GM19023 (cell line): ENCODE results near the gene NRG2.
A peak's percentile ranks its signal among the peaks of the same experiment; 100 is the strongest.

Experiments
- ATAC-seq: cut with Tn5 transposase; IDR thresholded peaks from one replicate; pipeline ENCODE4 v1.9.1; 2021; ENCODE audit warnings: mild to moderate bottlenecking, moderate library complexity; ENCODE audit not compliant: unreplicated experiment

The NRG2 gene

DNA sequence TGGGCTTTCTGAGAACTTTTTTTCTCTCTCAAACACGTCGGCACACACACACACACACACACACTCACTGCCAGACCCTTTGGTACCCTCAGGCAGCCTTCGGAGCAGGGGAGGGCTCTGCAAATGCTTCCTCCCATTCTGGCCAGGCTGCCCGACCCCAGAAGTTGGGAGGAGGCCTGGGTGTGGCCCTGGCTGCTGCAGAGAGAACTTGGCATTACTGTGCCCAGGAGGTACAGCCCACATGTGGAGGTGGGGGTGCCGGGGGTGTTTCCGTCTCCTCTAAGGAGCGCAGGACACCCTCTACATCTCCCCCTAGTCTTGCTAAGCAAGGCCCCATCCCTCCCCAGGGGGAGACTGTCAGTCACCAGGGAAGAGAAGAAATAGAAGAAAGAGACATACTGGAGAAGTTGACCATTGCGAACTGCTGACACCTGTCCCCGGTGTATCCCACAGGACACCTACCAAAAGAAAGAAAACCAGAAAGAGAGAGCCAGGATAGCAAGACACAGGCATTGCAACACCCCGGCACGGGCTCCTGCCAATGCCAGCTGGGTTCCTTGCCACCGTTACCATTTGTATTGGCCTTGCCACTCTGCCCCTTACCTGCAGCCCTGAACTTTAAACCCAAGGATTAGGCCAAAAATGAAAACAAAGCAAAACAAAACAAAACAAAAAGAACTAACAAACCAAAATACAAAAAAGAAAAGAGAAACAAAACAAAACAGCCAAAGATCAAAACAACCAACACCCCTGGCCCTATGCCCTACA is 178.2 kb downstream of the NRG2 start:
- no peak for ATAC-seq

DNA sequence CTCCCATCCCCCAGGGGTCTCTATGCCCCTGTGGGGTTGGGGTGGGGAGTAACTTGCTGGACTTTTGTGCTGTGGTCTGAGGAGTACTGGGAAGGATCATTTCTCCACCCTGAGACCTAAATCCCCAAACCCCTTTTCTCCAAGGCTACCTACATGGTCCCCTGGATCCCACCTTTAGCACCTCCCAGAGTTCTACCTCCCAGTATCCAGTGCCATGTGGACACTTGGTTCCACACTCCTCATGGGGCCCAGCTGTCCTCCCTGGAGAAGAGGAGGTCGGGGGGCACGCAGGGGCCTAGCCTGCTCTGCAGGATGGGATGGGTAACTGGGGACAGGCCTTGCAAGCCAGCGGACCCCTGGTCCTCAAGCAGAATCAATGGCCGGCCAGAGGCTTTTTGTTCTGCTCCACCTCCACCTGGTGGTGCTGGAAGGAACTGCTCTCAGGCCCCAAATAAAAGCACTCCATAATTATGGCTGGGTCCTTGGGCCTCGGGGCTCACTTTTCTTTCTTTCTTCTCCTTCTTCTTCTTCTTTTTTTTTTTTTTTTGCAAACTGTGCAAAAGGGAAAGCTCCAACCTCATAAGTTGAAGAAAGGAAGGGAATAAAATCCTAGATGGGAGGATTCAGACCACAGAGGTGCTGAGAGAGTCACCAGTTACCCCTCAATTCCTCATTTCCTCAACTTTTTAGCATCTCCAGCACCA is 179.1 kb downstream of the NRG2 start:
- ATAC-seq: peak; percentile 71

DNA sequence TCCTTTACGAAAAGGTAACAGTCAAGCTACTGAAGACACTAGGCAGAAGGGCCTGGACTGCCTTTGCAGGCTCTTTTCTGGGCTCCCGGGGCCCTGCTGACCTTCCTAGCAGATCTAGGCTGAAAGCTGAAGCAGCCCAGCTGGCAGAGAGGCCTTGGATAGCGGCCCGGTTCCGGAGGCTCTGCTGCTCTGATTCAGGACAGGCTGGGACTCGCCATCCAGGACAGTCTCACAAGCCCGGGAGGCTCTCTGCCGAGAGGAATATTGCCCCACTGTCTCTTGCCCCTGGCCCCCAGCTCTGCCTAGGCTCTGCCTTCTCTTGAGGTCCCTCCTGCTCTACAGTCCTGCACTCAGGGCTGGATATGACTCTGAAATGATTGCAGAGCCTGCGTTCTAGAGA is 179.7 kb downstream of the NRG2 start:
- no peak for ATAC-seq

DNA sequence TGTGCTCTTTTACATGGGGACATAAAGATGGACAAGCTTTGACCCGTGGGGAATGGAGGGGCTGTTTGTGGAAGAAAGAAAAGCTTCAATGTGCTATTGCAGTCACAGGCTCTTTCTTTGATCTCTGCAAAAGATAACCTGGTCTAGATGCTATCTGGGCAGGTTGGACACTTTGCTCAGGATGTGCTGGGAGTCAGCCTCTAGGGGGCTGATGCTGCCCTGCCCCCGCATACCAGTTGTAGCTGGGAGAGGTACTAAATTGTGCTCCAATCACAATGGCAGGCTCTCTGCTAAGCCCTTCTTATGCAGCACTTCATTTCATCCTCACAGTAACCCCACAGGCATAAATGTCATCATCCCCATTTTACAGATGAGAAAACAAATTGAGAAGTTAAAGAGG is 180.3 kb downstream of the NRG2 start:
- no peak for ATAC-seq

DNA sequence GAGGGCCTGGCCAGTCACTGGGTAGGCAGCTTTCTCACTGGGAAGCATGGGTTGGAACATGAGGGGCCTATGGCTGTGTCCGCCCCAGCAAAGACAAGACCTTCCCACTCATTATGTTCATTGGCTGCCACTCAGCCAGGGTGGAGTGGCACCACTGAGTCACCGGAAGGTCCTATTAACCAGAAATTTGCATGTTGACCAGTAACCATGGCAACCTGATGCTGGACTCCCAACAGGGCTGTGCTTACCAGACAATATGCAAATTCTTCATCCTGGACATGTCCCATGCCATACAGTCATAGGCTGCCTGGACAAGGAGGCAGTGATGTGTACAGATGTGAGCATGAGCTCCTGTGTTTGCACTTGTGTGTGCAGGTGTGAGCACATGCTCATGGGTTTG is 180.8 kb downstream of the NRG2 start:
- ATAC-seq: no peak

DNA sequence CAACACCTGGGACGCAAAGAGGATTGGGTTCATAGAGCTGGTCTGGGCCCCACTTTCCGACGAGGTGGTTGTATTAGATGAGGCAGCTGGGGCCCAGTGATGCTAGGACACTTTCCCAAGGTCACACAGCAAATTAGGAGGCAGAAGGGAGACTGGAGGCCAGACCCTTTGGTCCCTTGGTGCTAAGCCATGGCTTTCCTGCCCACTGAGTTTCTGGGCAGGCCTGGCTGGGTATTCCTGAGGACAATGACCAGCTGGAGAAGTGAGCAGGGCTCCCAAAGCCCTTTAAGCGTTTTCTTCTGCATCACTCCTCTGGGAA is 181.3 kb downstream of the NRG2 start:
- no peak for ATAC-seq

DNA sequence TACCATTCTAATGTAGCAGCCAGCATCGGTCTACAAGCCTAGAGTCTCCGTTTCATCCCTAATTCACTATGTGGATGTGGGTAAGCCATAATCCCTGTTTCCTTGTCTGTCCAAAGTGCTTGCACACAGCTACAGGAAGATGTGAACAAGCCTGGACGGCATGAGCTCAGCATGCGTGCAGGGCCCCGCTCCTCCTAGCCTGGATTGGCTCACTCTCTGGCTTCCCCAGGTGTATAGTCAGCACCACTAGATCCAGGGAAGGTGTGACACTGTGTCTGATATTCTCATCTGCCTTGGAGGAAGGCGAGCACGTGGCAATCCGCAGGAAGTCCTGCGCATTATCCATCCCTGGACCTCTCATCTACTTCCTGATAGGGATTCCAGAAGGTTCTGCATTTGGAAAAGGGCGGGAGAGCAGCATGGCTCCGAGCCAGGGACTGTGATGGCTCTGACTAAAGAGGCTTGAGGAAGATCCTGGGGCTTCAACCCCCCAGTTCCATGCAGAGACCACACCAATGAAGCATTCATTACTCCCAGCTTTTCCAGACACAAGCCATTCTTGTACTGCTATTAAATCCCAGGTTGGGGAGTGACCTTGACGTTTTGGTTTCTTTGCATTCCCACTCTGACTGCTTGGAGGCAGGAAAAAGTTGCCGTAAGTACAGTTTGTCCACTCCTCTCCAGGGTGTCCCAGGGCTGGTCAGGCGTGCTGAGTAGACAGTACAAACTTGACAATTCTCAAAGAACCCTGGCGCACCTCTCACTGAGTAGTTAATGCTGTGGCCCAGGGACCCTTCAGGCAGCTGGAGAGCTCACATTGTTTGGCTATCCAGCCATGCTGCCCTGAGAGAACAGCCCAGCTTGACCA is 181.8 kb downstream of the NRG2 start:
- ATAC-seq: no peak

DNA sequence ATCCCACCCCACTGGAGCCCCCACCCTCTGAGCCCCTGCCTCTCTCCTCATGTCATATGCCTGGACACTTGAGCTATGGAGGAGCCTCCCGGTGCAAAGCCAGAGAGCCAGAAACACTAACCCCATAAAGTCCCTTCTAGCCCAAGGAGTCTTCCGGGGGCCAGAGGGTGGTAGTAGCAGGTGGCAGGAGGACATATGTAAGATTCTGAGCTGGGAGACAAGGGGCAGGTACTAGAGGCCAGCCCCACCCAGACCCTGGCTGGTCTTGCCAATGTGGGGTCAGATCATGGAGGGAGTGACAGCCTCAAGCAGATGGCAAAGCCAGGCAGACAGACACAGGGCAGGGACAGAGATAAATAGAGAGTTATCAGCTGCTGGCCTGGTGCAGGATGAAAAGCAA is 184.1 kb downstream of the NRG2 start:
- no peak for ATAC-seq

DNA sequence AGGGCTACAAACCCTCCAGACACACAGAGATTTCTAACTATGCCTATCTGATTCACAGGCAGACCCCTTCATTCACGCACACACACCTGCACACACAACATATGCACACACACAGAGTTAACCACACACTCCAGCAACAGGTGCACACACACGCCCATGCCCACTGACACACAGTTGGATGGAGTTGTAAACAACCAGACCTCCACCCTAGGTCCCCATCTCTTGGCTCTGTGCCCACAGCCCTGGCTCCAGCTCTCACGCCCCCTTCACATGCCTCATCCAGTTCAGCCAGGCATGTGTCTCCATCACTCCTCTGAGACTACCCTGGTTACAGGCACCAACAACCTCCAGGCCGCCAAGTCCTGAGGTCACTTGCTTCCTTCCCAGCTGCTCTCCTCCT is 186.4 kb downstream of the NRG2 start:
- ATAC-seq: no peak

DNA sequence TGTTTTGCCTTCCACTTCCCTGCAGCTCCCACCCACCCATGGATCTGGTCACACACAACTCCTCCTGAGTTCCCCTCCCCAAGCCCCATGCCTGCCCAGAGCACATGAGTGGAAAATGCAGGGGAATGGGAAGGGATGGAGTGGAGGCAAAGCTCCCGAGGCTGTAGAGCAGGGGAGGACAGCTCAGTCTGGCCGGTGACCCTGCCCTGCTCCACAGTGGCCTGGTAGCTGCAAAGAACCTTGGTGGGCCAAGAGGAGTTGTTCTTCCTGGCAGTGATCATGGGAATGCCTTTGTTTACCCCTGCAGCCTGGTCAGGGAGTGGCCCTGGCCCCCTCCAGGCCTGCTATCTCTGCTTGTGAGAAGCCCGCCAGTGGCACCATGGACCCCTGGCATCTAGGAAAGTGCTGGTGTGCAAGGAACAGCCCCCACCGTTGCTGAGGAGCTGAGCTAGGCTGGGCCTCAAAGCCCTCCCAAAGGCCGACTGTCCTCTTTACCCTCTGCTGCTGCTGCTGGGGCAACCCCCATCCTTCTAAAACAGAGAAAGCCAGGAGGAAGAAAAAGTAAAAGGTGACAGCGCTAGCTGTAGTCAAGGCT is 187.1 kb downstream of the NRG2 start:
- ATAC-seq: no peak

DNA sequence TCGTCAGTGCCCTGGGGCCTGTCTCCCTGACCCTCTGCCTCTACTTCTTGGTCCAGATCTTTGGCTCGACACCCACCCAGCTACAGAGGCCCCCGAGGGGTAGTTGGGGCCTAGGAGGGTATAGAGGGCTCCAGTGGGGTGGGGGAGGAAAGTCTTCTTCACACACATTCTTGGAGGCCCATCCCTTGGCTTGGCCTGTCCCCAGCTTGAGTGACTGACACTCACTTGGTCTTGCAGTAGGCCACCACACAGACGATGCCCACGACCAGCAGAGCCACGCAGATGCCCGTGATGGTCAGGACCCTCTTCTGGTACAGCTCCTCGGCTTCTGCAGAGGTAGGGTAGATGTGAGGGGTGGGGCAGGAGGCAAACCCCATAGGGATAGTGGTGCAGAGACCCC is 187.6 kb downstream of the NRG2 start:
- ATAC-seq: no peak

DNA sequence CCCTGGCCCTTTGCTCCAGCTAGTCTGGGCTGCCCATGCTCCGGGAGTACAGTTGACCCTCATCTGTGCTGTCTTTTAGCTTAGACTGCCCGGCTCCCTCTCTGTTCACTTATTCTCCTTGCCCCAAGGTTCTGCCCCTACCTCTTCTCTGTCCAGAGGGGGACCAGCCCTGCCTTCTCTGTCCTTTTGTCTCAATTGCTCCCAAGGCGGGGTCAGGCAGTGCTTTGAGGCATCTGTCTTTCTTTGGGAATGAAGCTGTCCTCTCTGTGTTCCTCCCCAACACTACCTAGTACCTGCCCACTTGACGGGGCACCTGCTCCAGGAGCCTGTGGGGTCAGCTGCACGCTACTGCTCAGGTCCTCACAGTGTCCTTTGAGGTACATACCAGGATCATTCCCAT is 188.1 kb downstream of the NRG2 start:
- no peak for ATAC-seq

DNA sequence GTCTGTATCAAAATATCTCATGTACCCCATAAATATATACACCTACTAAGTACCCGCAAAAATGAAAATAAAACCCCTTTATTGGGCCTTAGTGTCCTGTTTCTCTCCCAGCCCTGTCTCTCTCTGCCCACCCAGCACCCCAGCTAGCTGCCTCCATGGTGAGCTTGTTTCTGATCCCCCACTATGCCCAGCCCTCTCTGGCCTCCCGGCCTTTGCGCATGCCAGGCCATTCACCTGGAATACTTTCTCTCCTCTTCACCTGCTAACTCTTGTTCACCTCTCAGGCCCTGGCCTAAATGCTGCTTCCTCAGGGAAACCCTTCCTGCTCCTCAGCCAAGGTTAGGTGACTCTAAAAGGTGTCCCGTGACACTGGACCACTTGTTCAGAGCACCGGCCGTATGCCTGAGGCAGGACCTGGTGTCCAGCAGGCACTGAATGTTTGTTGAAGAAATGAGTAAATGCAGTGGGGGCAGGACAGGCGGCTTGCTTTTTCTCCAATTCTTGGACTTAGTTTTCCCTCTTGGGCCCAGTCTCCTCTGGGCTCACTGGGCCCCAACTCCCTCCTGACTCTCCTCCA is 189.0 kb downstream of the NRG2 start:
- ATAC-seq: no peak

DNA sequence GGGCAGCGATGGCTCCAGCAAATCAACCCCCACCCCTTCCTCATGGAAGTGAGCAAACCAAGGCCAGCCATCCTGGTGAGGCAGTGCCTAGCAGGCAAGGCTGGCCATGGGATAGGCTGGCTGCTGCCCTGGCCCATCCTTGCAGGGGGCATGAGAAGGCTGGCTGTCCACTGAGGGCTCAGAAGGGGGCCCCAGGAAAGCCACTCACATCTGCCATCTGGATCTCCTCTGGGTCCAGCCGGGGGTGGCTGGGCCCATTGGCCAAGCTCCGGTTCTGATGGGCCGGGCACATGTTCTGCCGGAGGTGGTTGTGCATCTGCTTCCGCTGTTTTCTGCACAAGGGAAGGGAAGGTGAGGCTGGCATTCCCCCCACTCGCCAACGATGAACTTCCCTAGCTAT is 190.4 kb downstream of the NRG2 start:
- ATAC-seq: no peak

DNA sequence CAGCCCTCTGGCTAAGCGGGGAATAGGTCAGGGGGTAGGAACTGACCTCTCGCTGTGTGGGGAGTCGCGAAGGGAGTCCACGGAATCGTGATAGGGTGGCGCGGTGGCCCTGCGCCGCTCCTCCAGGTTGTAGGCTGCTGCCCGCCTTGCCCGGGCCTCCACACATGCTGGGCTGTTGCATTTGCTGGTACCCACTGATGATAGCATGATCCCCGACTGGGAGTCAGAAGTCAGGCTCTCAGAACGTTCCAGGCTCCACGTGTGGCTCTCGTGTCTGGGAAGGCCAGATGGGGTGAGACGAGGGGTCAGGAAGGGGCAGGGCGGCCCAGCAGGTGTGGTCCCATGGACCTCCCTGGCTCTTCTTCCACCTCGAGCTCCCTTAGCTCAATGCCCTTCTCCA is 191.5 kb downstream of the NRG2 start:
- no peak for ATAC-seq

DNA sequence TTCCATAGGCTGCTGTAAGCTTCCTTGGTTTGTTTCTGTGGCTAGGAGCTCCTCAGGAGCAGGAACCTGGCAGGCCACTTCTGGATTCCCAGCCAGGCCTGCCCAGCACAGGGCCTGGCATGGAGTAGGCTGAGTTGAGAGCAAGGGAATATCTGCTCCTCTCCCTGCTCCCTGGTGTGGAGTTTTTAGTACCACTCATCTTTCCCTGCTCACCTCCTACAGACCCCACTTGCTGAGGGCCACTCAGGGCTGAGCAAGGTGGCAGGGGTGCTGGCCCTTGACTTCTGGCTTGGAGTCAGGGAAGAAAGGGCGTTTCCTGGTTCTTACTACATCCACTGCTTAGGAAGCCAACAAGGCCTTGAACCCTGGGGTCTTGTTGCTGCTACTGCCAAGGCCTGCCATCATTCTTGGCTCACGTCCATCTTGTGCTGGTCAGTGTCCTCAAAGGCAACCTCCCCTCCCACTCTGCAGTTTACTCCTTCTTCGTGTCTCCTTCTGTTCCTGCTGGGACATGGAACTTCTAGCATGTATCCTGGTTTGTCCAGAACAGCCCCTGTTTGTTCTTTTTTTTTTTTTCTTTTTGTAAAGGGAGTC is 192.6 kb downstream of the NRG2 start:
- ATAC-seq: no peak

DNA sequence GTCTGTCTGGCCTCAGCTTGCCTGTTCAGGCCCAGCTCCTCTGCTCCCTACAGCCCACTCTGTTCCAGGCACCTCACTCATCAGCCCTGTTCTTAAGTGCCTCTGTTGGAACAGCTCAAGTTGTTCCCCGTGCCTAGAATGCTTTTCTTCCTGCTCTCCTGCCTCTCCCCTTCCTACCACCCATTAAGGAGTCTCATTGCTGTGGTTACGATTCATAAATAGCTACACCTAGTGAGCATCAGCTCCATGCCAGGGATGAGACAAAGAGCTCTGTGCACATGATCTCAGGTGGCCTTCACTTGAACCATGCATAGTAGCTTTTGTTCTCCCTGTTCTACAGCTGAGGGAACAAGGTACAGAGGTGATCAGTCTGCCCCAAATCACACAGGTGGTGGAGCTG is 193.2 kb downstream of the NRG2 start:
- no peak for ATAC-seq

DNA sequence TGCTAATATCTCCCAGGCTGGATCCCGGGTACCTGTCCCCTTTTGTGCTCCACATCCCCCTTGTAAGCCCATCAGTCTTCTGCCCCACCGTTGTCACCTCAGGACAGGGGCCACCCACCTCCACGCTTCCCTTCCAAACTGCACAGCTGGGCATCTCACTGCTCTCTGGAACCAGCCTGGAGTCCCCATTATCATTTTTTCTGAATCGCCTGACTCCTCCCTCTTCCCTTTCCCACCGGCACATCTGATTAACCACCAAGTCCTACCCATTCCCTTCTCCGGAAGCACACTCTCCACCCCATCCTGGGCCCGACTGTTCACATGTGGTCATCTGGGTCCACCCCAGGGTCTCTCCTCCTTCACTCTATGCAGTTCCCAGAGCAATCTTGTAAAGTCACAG is 193.6 kb downstream of the NRG2 start:
- no peak for ATAC-seq

DNA sequence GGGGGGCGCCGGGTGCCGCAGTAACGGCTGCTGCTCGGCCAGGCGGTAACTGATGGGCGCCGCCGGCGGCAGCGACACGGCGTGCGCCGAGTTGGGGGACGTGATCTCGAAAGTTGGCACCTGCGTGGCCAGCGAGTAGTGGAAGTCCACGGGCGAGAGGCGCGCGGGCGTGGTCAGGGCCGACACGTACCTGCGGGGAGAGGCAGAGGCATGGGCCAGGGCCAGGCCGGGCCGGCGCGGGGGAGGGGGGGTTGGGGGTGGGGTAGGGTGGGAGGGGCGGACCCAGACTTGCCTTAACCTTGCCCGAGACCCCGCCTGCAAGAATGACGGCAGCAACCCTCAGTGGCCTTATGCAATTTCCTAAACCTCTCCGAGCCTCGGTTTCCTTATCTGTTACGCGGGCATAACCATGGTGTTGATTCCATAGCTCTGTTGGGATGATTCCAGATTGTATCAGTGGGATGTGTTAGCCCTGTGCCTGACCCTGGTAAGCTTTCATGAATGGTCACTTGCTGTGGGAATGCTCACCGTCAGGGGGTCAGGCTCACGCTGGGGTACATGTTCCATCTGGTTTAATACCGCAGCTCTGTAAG is 194.5 kb downstream of the NRG2 start:
- peak; percentile 18 for ATAC-seq

DNA sequence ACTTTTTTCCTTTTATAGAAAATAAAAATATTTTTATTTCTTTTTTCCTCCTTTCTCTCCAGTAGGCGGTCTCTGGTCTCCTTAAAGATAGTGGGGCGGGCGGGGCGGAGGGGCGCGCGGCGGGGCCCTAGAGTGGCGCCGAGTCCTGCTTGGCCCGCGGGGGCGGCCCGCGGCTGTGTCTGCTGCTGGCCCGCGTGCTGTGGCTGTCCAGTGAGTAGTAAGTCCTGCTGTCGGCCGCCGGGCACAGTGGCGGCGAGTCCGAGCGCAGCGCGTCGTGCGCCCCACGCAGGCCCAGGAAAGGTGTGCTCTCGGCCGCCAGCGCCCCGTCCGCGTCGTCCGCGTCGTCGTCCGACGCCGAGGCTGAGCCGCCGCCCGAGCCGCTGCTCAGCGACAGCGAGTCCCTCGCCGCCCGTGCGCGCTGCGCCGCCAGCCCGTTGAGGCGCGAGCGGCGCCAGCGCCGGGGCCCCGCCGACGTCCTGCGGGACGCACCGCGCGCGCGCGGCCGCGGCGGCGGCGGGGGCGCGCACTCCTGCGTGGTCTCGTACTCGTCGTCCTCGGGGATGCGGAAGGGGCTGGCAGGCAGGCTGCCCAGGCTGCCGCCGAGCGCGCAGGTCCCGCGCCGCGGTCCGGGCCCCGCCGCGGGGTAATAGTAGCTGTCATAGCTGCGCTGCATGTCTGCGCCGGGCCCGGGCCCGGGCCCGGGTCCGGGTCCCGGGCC is 195.2 kb downstream of the NRG2 start:
- peak; percentile 65 for ATAC-seq
